GM12891 (cell line): ENCODE results near the gene MRGPRG.

Experiments used
- POLR2A ChIP-seq: IDR thresholded peaks from 2 replicates; pipeline ENCODE4 v1.6.1; 2011; ENCODE audit warnings: low read depth, low read length, control low read depth
- POLR2AphosphoS5 ChIP-seq: IDR thresholded peaks from 2 replicates; pipeline ENCODE4 v1.6.1; 2011; ENCODE audit warnings: low read depth, low read length, control low read depth
- POU2F2 ChIP-seq: IDR thresholded peaks from 2 replicates; pipeline ENCODE4 v1.6.1; 2011; ENCODE audit warnings: low read depth, mild to moderate bottlenecking, control low read depth, low read length, moderate library complexity
- SPI1 ChIP-seq: IDR thresholded peaks from 2 replicates; pipeline ENCODE4 v1.6.1; 2011; ENCODE audit warnings: low read depth, low read length, control low read depth
- TAF1 ChIP-seq: IDR thresholded peaks from 2 replicates; pipeline ENCODE4 v1.6.1; 2011; ENCODE audit warnings: low read depth, low read length, control low read depth

DNA sequence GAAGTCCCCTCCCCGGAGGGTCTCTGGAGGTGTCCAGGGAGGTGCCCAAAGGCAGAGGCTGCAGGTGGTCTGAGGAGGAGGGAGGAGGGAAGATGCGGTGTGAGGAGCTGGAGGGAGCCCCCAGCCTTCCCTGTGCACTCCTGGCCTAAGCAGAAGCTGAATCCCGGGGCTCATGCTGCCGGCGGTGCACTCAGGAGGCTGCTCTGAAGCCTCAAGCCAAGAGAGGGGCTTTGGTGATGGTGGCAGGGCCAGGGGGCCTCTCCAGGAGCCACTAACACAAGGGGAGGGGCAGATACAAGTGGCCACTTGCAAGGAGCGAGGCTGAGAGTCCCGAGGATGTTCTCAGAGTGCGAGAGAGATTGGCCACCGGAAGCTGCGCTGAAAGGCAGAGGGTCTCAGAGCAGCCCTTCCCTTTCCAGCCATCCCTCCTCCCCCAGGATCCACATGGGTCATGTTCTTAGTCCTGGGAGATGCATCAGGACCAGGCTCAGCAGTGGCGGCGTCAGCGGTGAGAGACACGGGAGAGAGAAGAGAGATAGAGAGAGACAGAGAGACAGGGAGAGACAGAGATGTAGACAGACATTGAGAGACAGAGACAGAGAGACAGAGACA, 774 bp upstream of the MRGPRG start:
- TF ChIP-seq SPI1 (no peak), POLR2A (no peak), POLR2AphosphoS5 (no peak), POU2F2 (no peak), TAF1 (no peak)
